ENCODE data around the gene SSUH2. TPM values are rescaled to one million over a fixed set of nuclear protein-coding genes. Genes with fewer than 3 reads are reported as not detected.

Gene SSUH2
- total and polyA plus RNA-seq, 3 donors from 2014 or later = 9.8 to 28.9 (median 15.0) TPM

- H3K4me1 ChIP-seq = no peaks in the 10 kb centered on the region
- WGBS, 2 donors = 100% methylated on average over 1 of the region's 1 CpG
- intact Hi-C loops (cut with DNase I; ENCODE audit: low total_unique reads) = no loop called here
- no peaks in the 10 kb centered on the region for H3K27me3 ChIP-seq
- no peaks in the 10 kb centered on the region for H3K9me3 ChIP-seq
- H3K27ac ChIP-seq = no peak overlapping the region
- no peak overlapping the region for H3K4me3 ChIP-seq
- no peaks in the 10 kb centered on the region for H3K36me3 ChIP-seq (ENCODE audit: low read depth, missing control alignments)
- no peak for DNase-seq
- no peak for TF ChIP-seq POLR2A (IDR thresholded peaks at IDR 0.05)
- TF ChIP-seq CTCF (IDR thresholded peaks at IDR 0.05) = no peak
Observed at GRCh38 chr3:8637348-8637747, 7.2 kb downstream of the SSUH2 start.

GRCh38 chr3:8635631-8636030 is 9.0 kb downstream of the SSUH2 start:
- TF ChIP-seq CTCF (IDR thresholded peaks at IDR 0.05) (no peak), POLR2A (IDR thresholded peaks at IDR 0.05) (no peak)
- WGBS, 2 donors = 81 to 87% methylated on average over 7 of the region's 7 CpGs
- H3K4me1 ChIP-seq = no peaks in the 10 kb centered on the region
- no peaks in the 10 kb centered on the region for H3K27me3 ChIP-seq
- H3K9me3 ChIP-seq = no peaks in the 10 kb centered on the region
- intact Hi-C loops (cut with DNase I; ENCODE audit: low total_unique reads) = no loop called here
- H3K27ac ChIP-seq = no peak overlapping the region
- no peaks in the 10 kb centered on the region for H3K36me3 ChIP-seq (ENCODE audit: low read depth, missing control alignments)
- no peak for DNase-seq
- H3K4me3 ChIP-seq = no peak overlapping the region

DNA sequence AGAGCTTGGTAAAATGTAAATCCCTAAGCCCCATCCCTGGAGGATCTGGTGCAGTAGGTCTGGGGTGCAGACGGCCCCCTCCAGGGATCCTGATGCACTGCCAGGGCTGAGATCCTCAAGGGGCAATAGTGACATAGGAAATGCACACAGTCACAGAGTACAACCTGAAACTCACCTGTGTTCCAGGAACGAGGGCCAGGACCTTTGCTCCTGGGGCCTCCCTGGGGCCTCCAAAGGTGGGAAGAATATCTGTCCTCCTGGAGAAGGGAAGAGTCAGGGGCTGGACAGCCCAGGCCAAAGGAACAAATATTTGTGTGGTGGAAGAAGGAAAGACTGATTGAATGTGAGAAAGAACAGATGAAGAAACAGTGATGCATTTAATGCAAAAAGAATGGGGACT is 9.5 kb downstream of the SSUH2 start:
- no peaks in the 10 kb centered on the region for H3K9me3 ChIP-seq
- no peak overlapping the region for H3K4me3 ChIP-seq
- intact Hi-C loops (cut with DNase I; ENCODE audit: low total_unique reads) = no loop called here
- WGBS, 2 donors = 82 to 88% methylated on average over 2 of the region's 2 CpGs
- no peaks in the 10 kb centered on the region for H3K27me3 ChIP-seq
- no peaks in the 10 kb centered on the region for H3K36me3 ChIP-seq (ENCODE audit: low read depth, missing control alignments)
- TF ChIP-seq POLR2A (IDR thresholded peaks at IDR 0.05) = no peak
- TF ChIP-seq CTCF (IDR thresholded peaks at IDR 0.05) = no peak
- no peak for DNase-seq
- H3K27ac ChIP-seq = no peak overlapping the region
- no peaks in the 10 kb centered on the region for H3K4me1 ChIP-seq

GRCh38 chr3:8632402-8633237 is 12.0 kb downstream of the SSUH2 start:
- intact Hi-C loops (cut with DNase I; ENCODE audit: low total_unique reads) = no loop called here
- no peak for DNase-seq
- TF ChIP-seq POLR2A (IDR thresholded peaks at IDR 0.05) = no peak
- TF ChIP-seq CTCF (IDR thresholded peaks at IDR 0.05) = no peak
- Histone ChIP-seq H3K27me3 (no peaks in the 10 kb centered on the region), H3K4me3 (no peak overlapping the region), H3K36me3 (ENCODE audit: low read depth, missing control alignments) (no peaks in the 10 kb centered on the region), H3K4me1 (no peaks in the 10 kb centered on the region), H3K27ac (no peak overlapping the region), H3K9me3 (no peaks in the 10 kb centered on the region)
- WGBS, 2 donors = 92 to 93% methylated on average over 7 of the region's 7 CpGs

DNA sequence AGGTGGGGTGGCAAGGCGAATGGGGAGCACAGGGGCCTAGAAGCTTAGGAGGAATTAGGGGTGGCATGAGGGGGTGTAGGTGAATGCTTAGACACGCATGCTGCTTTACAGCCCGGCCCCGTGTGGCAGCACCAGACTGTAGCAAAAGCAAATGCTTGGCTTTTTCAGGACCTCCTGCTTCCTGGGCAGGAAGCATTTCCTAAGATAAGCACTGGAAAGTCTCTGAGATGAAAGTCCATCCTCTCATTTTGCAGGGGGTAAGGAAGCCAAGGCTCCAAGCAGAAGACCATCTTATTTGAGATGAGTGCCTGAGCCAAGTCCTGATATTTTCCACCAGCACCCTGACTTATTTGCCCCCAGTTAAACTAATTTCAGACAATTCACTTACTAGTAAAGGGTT is 12.9 kb downstream of the SSUH2 start:
- TF ChIP-seq POLR2A (IDR thresholded peaks at IDR 0.05) = no peak
- TF ChIP-seq CTCF (IDR thresholded peaks at IDR 0.05) = no peak
- Histone ChIP-seq H3K9me3 (no peaks in the 10 kb centered on the region), H3K4me1 (no peaks in the 10 kb centered on the region), H3K36me3 (ENCODE audit: low read depth, missing control alignments) (no peaks in the 10 kb centered on the region), H3K27ac (no peak overlapping the region), H3K27me3 (no peaks in the 10 kb centered on the region), H3K4me3 (no peak overlapping the region)
- no peak for DNase-seq
- 67 to 76% methylated on average over 4 of the region's 4 CpGs for WGBS, 2 donors
- intact Hi-C loops (cut with DNase I; ENCODE audit: low total_unique reads) = no loop called here

All from testis (tissue), 3 donors.